Measurements from ENCODE around the gene CHD2.

GRCh38 chr15:92960996-92961681, 61.0 kb downstream of the CHD2 start:
- TF ChIP-seq POLR2A (IDR thresholded peaks at IDR 0.05; ENCODE audit: low read depth, low read length) (no peak), MYC (IDR thresholded peaks at IDR 0.05; ENCODE audit: low read depth, low read length) (no peak), CTCF (IDR thresholded peaks at IDR 0.05; ENCODE audit: extremely low read depth in 1 of 2, insufficient read depth in 1 of 2, low read depth in 1 of 2, low read length in 2 of 2) (no peak), MAX (IDR thresholded peaks at IDR 0.05; ENCODE audit: insufficient read depth, insufficient read length) (no peak)
